GM18502 (cell line): Measurements from ENCODE around the gene SEC24C.

Experiments
- ATAC-seq: cut with Tn5 transposase; IDR thresholded peaks from one replicate; pipeline ENCODE4 v1.9.1; 2021; ENCODE audit warnings: mild to moderate bottlenecking; ENCODE audit not compliant: unreplicated experiment, poor library complexity

Gene SEC24C

DNA sequence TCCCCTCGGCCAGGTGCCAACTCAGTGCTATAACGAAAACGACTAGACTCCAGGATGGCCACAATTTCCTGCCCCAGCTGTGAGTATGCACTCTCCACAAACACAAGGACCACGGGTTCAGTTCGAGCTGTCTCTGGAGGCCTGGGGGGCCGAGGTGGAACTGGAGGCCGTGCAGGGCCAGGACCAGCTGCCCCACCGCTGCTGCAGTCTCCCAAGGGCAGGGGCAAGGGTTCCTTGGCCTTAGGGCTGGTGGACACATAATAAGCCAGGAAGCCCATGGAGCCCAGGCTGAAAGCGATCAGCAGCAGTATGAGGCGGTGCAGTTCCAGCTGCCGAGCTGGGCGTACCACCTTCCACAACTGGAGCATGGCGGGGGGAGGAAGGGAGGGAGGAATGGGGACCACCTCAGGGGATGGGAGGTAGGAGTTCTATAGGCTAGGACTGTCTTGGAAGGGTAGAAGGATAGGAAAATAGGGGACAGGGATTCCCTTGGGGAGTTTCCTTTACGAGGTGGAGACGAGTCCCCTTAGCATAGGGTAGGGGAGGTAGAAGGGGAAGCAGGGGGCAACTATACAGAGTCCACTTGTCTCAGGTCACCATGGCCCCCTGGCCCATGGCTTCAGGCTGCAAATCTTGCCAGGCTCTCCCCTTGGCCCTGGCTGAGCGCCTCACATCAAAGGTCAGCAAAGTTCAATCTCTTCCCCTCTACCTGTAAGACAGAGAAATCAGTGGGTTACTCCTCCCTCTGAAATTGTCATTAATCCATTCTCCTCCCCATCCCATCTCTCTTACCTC is 64.0 kb downstream of the SEC24C start:
- no peak for ATAC-seq

- no peak for ATAC-seq
Measured at GRCh38 chr10:73809061-73809818, 65.1 kb downstream of the SEC24C start.

- ATAC-seq: no peak
Measured at GRCh38 chr10:73810358-73810734, 66.2 kb downstream of the SEC24C start.

- peak; percentile 34 for ATAC-seq
Measured at GRCh38 chr10:73810735-73811465, 66.7 kb downstream of the SEC24C start.

DNA sequence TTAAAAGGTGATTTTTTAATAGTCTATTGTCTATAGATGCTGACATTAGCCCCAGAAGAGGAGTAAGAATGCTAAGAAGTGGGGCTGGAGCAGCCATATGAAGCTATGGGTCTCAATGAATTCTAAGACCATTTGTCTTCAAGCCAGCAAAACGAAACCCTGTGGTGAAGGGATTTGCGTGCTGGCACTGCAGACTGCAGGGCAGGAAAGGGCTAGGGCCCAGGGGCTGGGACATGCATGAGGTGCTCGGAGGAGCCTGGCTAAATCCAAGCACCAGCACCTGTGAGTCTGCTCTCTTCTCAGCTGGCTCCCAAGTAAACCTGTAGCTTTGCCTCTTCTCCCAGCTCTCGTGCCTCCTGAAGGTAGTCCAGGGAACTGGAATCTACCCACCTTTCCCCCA is 68.5 kb downstream of the SEC24C start:
- ATAC-seq: no peak

GRCh38 chr10:73813333-73813732 is 69.2 kb downstream of the SEC24C start:
- no peak for ATAC-seq

DNA sequence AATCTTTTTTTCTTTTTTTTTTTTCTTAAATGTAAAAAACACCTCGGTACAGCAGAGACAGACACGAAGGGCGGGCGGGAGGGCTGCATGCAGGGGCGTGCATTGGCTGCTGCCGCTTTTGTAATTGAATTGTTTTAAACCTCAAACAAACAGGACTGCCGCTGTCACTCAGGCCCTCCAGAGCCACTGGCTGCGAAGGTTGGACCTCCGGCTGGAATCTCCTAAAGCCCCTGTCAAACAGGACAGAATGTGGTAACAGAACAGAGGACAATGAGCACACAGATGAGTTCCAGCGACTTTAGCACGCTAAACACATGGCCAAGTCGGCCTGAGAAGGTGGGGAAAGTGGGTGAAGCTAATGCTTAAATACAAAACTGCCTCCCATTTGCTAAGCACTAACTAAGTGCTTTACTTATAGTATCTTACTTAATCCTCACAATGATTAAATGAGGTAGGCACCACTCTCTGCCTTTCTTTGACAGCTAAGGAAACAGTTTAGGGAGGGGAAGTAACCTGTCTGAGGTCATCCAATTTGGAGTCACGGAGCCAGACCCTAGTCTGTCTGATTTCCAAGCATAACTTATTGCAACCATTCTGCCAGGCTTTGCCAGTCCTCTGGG is 70.2 kb downstream of the SEC24C start:
- ATAC-seq: no peak

GRCh38 chr10:73814896-73815718 is 70.9 kb downstream of the SEC24C start:
- no peak for ATAC-seq

GRCh38 chr10:73815719-73816030 is 71.5 kb downstream of the SEC24C start:
- no peak for ATAC-seq

- ATAC-seq: no peak
Measured at GRCh38 chr10:73816917-73817729, 73.0 kb downstream of the SEC24C start.

GRCh38 chr10:73817826-73818225 is 73.7 kb downstream of the SEC24C start:
- no peak for ATAC-seq

GRCh38 chr10:73818402-73818801 is 74.2 kb downstream of the SEC24C start:
- no peak for ATAC-seq

- ATAC-seq: no peak
Measured at GRCh38 chr10:73819081-73819480, 74.9 kb downstream of the SEC24C start.

- no peak for ATAC-seq
Measured at GRCh38 chr10:73819513-73820093, 75.4 kb downstream of the SEC24C start.
